BE2C (cell line): ENCODE results near the gene GAS7.

ENCODE experiments used
- DNase-seq: peaks from one replicate; pipeline ENCODE4 v3.0.0-alpha.2; 2020
- H3K27me3 ChIP-seq: fragments of 250-450 bp; sonication (Bioruptor Pico); 2 replicates; pipeline ENCODE4 v1.5.1; 2020; ENCODE audit warnings: mild to moderate bottlenecking
- H3K36me3 ChIP-seq: fragments of 250-450 bp; sonication (Bioruptor Pico); 2 replicates; pipeline ENCODE4 v1.5.1; 2020; ENCODE audit warnings: mild to moderate bottlenecking
- H3K4me1 ChIP-seq: fragments of 250-450 bp; sonication (Bioruptor Pico); 2 replicates; pipeline ENCODE4 v1.5.1; 2020
- H3K4me3 ChIP-seq: 2 replicates; pipeline ENCODE4 v1.5.1; 2011; ENCODE audit warnings: low read depth, low read length
- H3K9me3 ChIP-seq: fragments of 250-450 bp; sonication (Bioruptor Pico); 2 replicates; pipeline ENCODE4 v1.5.1; 2020
- TF ChIP-seq, protein P1 (sequence below): IDR thresholded peaks from 2 replicates; pipeline ENCODE4 v1.5.1; 2012; ENCODE audit warnings: mild to moderate bottlenecking, low read depth, low read length

Gene GAS7

DNA sequence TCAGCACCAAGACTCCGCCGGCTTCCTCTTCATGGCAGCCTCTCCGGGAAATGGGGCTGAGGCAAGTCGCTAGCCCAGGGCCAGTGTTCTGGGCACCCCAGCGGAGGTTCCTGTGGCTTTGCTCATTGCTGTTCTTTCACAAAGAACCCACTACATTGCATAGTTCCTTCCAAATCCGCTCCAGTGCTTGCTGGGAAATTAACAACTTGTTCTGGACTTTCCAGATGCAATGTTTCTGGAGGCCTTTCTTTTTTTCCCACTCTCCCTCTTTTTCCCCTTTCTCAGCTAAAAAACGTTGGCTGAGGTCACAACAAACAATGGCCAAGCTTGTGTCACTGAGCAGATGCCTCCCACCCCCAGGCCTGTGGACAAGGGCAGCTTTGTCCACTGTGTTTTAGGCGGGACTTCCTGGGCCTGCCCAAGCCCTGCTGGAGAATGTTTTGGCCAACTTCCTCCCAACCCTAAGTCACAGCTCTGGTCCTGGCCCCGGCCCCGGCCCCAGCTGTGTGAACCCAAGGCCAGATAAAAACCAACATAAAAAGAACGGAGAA is 161.8 kb downstream of the GAS7 start:
- Histone ChIP-seq H3K9me3 (no peaks in the 10 kb centered on the region), H3K4me3 (no peak overlapping the region), H3K27me3 (no peaks in the 10 kb centered on the region), H3K4me1 (no peaks in the 10 kb centered on the region), H3K36me3 (no peaks in the 10 kb centered on the region)
- DNase-seq = no peak
- TF ChIP-seq, protein P1, sequence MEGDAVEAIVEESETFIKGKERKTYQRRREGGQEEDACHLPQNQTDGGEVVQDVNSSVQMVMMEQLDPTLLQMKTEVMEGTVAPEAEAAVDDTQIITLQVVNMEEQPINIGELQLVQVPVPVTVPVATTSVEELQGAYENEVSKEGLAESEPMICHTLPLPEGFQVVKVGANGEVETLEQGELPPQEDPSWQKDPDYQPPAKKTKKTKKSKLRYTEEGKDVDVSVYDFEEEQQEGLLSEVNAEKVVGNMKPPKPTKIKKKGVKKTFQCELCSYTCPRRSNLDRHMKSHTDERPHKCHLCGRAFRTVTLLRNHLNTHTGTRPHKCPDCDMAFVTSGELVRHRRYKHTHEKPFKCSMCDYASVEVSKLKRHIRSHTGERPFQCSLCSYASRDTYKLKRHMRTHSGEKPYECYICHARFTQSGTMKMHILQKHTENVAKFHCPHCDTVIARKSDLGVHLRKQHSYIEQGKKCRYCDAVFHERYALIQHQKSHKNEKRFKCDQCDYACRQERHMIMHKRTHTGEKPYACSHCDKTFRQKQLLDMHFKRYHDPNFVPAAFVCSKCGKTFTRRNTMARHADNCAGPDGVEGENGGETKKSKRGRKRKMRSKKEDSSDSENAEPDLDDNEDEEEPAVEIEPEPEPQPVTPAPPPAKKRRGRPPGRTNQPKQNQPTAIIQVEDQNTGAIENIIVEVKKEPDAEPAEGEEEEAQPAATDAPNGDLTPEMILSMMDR = no peak

DNA sequence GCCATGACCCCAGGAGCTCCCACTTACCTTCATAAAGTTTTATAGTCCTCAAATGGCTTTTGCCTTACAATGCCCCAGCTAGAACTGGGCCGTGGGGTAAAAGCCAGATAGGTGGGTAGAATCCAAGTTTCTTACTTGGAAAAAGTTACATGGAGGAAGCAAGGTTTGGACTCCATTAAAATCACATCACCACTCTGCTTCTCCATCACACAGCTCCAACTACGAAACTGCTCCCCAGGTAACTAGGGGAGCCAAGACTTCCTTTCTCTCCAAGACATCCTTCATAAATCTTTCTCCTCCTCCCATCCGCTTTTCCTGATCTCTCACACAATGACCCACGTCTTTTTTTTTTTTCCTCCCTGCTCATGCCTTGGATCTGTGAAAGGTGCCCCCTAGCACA is 162.5 kb downstream of the GAS7 start:
- H3K4me1 ChIP-seq = no peaks in the 10 kb centered on the region
- no peak for DNase-seq
- H3K27me3 ChIP-seq = no peaks in the 10 kb centered on the region
- H3K36me3 ChIP-seq = no peaks in the 10 kb centered on the region
- TF ChIP-seq, protein P1 = no peak
- H3K4me3 ChIP-seq = no peak overlapping the region
- H3K9me3 ChIP-seq = no peaks in the 10 kb centered on the region

DNA sequence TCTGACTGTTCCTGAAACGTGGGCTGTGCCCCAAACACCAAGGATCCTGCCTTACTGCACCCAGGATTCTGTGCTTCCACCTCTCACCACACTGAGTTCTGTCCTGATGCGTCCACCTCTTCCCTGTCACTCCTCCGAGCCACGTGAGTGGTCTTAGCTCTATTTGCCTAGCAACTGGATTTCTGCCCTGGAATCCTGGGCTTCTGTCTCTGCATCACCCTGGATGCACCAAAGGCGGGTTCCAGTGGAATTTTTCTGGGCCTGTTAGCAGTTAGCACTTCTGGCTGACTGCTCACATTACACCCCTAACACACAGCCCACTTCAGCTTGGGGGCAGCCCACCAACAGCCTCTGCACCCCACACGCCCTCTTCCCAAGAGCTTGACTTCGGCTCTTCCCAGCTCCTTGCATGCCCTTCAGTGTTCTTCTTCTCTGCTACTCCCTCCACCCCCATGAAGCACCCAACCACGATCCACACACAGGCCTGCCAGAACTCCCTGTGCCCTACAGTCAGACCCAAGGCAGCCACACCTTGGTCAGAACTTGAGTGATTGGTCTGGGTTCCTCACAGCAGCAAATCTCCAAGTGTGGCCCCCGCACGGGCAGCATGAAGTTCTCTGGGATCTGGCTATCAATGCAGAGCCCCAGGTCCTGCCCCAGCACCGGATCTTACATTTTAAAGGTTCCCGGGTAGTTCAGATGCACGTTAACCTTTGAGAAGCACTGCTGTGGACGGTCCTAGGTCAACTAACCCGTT is 163.5 kb downstream of the GAS7 start:
- no peaks in the 10 kb centered on the region for H3K9me3 ChIP-seq
- H3K36me3 ChIP-seq = no peaks in the 10 kb centered on the region
- TF ChIP-seq, protein P1 = no peak
- no peaks in the 10 kb centered on the region for H3K4me1 ChIP-seq
- H3K27me3 ChIP-seq = no peaks in the 10 kb centered on the region
- no peak overlapping the region for H3K4me3 ChIP-seq
- no peak for DNase-seq

DNA sequence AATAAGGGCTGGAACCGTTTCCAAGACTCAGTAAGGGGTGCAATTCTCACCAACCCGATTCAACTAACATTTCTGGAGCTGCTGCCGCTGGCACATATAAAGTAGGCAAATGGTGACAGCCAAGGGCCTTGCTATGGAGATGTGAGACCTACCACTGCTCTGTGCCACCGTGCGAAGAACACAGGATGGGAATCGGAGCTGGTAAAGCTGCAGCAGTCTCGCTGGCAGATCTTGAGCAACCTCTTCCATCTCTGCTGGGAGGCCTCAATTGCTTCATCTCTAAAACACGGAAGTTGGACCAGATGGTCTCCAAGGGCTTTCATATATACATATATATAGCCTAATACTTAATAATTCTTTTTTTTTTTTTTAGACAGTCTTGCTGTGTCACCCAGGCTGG is 164.4 kb downstream of the GAS7 start:
- H3K4me1 ChIP-seq = no peaks in the 10 kb centered on the region
- no peaks in the 10 kb centered on the region for H3K27me3 ChIP-seq
- no peaks in the 10 kb centered on the region for H3K9me3 ChIP-seq
- no peak overlapping the region for H3K4me3 ChIP-seq
- DNase-seq = no peak
- H3K36me3 ChIP-seq = no peaks in the 10 kb centered on the region
- TF ChIP-seq, protein P1 = no peak

DNA sequence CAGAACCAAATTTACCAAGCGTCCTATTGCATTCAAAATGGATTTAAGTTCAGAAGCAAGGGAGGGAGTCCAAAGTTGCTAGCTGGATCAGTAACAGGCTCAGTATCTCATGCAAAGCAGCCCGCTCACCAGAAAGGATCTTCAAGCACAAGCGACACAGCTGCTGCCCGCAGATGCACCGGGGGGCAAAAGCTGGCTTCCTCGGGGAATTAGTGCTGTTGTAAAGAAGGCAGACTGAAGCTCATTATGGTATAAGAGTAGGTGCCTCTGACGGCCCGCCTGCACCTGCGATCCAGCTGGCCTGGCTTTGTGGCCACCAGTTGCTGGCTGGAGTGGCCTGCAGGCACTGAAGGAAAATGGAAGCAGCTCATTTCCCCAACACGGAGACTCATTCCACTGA is 165.0 kb downstream of the GAS7 start:
- Histone ChIP-seq H3K36me3 (no peaks in the 10 kb centered on the region), H3K4me1 (no peaks in the 10 kb centered on the region), H3K9me3 (no peaks in the 10 kb centered on the region), H3K4me3 (no peak overlapping the region), H3K27me3 (no peaks in the 10 kb centered on the region)
- TF ChIP-seq, protein P1 = no peak
- DNase-seq = no peak

DNA sequence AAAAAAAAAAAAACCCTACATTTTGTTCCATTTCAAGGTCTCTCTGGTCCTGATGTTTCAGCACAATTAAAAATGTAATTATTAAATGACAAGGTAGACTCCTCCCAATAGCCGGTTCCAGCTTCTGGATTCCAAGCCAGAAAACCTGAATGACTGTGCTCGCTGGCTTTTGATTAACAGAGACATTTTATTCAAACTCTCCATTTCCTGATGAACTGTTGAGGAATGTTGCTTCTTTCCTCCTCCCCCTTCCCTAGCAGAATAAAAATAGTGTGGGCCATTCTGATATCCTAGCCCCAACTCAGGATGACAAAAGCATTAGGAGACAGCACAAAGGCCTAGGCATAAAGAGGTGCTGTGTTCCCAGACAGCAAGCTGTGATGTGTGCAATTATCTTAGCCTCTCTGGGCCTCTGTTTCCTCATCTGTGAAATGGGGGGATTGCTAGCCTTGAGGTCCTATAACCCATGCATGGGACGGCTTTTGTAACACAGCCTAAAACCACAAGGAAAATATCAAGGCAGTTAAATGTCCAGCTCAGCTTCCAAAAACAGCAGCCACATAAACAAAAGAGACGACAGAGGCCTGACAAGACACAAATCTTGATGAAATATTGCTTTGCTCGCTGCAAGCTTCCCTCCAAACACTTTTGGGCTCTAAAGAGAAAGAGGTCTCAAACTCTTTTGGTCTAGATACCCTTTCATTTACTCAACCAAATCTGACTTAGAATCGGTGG is 166.1 kb downstream of the GAS7 start:
- Histone ChIP-seq H3K4me1 (no peaks in the 10 kb centered on the region), H3K4me3 (no peak overlapping the region), H3K9me3 (no peaks in the 10 kb centered on the region), H3K36me3 (no peaks in the 10 kb centered on the region), H3K27me3 (no peaks in the 10 kb centered on the region)
- DNase-seq = no peak
- TF ChIP-seq, protein P1 = no peak
